ENCODE data around the gene FMN2. TPM values are rescaled to one million over a fixed set of nuclear protein-coding genes. Genes with fewer than 3 reads are reported as not detected.
A peak's percentile ranks its signal among the peaks of the same experiment; 100 is the strongest.
"Not testable (repeated sequence)": the region's sequence is repeated elsewhere in the genome, so short reads cannot be mapped to it uniquely, and the experiment has no call there.

Gene FMN2
- total and polyA plus RNA-seq, 2 donors (not counting 1 experiment from before 2014, with no cell fraction given) = 8.0 to 13.7 TPM

DNA sequence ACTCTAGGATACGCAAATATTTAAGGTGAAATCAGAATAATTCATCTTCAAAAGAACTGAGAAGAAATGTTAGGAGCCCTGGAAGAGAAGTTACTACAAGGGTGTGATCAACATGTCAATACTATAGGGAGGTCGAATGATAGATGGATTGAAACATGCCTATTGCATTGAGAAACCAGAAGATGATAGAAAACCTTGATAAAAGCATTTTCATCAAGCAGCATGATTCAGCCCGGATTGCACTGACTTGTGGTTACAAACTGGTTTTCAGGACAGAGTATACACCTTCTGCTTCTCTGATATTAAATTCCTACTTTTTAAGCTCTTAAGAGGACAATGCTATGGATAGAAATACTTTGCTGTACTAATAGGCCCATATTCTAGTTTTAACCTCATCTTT, 164.2 kb downstream of the FMN2 start:
- Histone ChIP-seq H2AFZ (ENCODE audit: low read length) (no peak overlapping the region), H4K20me1 (ENCODE audit: control insufficient read depth, extremely low read depth, insufficient read depth, low read length) (no peaks in the 10 kb centered on the region), H3K9ac (ENCODE audit: insufficient read depth, low read length) (no peak overlapping the region), H3K36me3 (ENCODE audit: control insufficient read depth, insufficient read depth, low read length) (no peaks in the 10 kb centered on the region), H3K79me2 (ENCODE audit: control insufficient read depth, insufficient read depth, low read length) (peaks cover 5% of the 10 kb centered on the region), H3K4me1 (ENCODE audit: control insufficient read depth, extremely low read depth, insufficient read depth, low read length) (peaks cover 6% of the 10 kb centered on the region), H3K27me3 (ENCODE audit: control insufficient read depth, insufficient read depth, low read length) (no peaks in the 10 kb centered on the region), H3K27ac (ENCODE audit: insufficient read depth, low read length) (no peak overlapping the region), H3K9me3 (ENCODE audit: control insufficient read depth, insufficient read depth, low read depth, low read length) (no peaks in the 10 kb centered on the region), H3K4me2 (ENCODE audit: extremely low read depth, insufficient read depth, low read length) (no peak overlapping the region), H3K4me3 (replicated peaks in 1 of 4; ENCODE audit: control extremely low read depth in 1 of 4, insufficient read depth in 1 of 4, low read depth in 3 of 4, low read length in 4 of 4) (no peak overlapping the region)
- DNase-seq (ENCODE audit: low read depth in 2 of 2) = peak in 1 of 2 donors; percentile 31
- no peak for TF ChIP-seq EZH2 (IDR thresholded peaks at IDR 0.05; ENCODE audit: low read length, missing control alignments)
- TF ChIP-seq, protein P1, sequence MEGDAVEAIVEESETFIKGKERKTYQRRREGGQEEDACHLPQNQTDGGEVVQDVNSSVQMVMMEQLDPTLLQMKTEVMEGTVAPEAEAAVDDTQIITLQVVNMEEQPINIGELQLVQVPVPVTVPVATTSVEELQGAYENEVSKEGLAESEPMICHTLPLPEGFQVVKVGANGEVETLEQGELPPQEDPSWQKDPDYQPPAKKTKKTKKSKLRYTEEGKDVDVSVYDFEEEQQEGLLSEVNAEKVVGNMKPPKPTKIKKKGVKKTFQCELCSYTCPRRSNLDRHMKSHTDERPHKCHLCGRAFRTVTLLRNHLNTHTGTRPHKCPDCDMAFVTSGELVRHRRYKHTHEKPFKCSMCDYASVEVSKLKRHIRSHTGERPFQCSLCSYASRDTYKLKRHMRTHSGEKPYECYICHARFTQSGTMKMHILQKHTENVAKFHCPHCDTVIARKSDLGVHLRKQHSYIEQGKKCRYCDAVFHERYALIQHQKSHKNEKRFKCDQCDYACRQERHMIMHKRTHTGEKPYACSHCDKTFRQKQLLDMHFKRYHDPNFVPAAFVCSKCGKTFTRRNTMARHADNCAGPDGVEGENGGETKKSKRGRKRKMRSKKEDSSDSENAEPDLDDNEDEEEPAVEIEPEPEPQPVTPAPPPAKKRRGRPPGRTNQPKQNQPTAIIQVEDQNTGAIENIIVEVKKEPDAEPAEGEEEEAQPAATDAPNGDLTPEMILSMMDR (conservative IDR thresholded peaks at IDR 0.05 in 1 of 2, IDR thresholded peaks at IDR 0.05 in 1 of 2; ENCODE audit: low read depth in 1 of 2, low read length in 2 of 2) = no peak

DNA sequence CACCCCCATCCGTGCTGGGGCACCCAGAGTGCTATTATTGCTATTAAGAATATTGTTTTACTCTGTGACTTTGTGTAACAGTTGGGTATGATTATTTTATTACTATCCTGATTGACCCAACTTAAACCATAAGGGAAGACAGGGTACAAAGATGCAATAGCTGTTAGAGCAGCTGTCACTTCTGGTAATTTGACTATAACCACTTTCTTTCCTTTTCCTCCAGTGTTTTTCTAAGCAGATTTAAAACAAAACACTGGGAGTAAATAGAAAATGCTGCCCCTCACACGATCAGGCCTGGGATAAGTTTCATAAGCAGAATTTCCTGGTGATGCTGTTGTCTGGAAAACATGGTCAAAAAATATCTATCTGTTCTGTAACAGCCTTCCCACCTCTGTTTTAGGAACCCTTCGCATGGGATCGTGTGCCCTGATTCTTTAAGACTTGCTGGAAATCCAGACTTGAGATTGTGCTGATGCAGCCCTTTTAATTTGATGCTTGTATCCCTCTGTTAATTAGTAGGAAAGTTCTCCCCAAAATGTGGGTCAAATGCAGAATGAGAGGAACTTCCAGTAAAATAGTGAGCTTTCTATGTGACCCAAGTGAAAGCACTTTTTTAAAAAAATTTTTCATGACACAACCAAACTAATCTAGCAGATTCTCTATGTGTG, 165.3 kb downstream of the FMN2 start:
- no peaks in the 10 kb centered on the region for H3K36me3 ChIP-seq (ENCODE audit: control insufficient read depth, insufficient read depth, low read length)
- no peak overlapping the region for H3K27ac ChIP-seq (ENCODE audit: insufficient read depth, low read length)
- DNase-seq (ENCODE audit: low read depth in 2 of 2) = no peak
- TF ChIP-seq, protein P1 (conservative IDR thresholded peaks at IDR 0.05 in 1 of 2, IDR thresholded peaks at IDR 0.05 in 1 of 2; ENCODE audit: low read depth in 1 of 2, low read length in 2 of 2) = no peak
- no peak for TF ChIP-seq EZH2 (IDR thresholded peaks at IDR 0.05; ENCODE audit: low read length, missing control alignments)
- H3K9me3 ChIP-seq (ENCODE audit: control insufficient read depth, insufficient read depth, low read depth, low read length) = no peaks in the 10 kb centered on the region
- H2AFZ ChIP-seq (ENCODE audit: low read length) = no peak overlapping the region
- H3K9ac ChIP-seq (ENCODE audit: insufficient read depth, low read length) = no peak overlapping the region
- no peak overlapping the region for H3K4me3 ChIP-seq (replicated peaks in 1 of 4; ENCODE audit: control extremely low read depth in 1 of 4, insufficient read depth in 1 of 4, low read depth in 3 of 4, low read length in 4 of 4)
- H3K27me3 ChIP-seq (ENCODE audit: control insufficient read depth, insufficient read depth, low read length) = no peaks in the 10 kb centered on the region
- no peaks in the 10 kb centered on the region for H4K20me1 ChIP-seq (ENCODE audit: control insufficient read depth, extremely low read depth, insufficient read depth, low read length)
- no peak overlapping the region for H3K4me2 ChIP-seq (ENCODE audit: extremely low read depth, insufficient read depth, low read length)
- H3K4me1 ChIP-seq (ENCODE audit: control insufficient read depth, extremely low read depth, insufficient read depth, low read length) = peaks cover 6% of the 10 kb centered on the region
- H3K79me2 ChIP-seq (ENCODE audit: control insufficient read depth, insufficient read depth, low read length) = peaks cover 5% of the 10 kb centered on the region

DNA sequence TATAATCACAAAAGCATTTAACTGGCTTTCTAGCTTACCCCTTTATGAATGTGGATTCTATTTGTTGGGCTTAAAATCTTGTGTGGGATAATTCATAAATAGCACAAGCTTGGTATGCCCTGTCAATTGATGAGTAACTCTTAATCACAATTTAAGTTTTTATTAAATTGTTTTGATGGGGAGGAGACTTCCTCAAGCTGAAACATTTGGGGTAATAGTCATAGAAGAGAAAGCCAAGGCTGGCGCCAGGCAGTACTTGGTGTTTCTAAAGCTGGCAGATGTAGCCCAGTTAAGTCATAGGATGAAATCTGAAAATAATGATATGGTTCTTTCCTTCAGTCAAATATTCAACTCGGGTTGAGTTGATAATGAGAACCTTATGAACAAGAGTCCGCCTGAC, 167.2 kb downstream of the FMN2 start:
- Histone ChIP-seq H3K27ac (ENCODE audit: insufficient read depth, low read length) (no peak overlapping the region), H3K9me3 (ENCODE audit: control insufficient read depth, insufficient read depth, low read depth, low read length) (no peaks in the 10 kb centered on the region), H2AFZ (ENCODE audit: low read length) (no peak overlapping the region), H3K36me3 (ENCODE audit: control insufficient read depth, insufficient read depth, low read length) (no peaks in the 10 kb centered on the region), H3K9ac (ENCODE audit: insufficient read depth, low read length) (no peak overlapping the region), H3K4me3 (replicated peaks in 1 of 4; ENCODE audit: control extremely low read depth in 1 of 4, insufficient read depth in 1 of 4, low read depth in 3 of 4, low read length in 4 of 4) (no peak overlapping the region), H3K4me2 (ENCODE audit: extremely low read depth, insufficient read depth, low read length) (no peak overlapping the region), H3K27me3 (ENCODE audit: control insufficient read depth, insufficient read depth, low read length) (no peaks in the 10 kb centered on the region), H4K20me1 (ENCODE audit: control insufficient read depth, extremely low read depth, insufficient read depth, low read length) (no peaks in the 10 kb centered on the region), H3K79me2 (ENCODE audit: control insufficient read depth, insufficient read depth, low read length) (peaks cover 2% of the 10 kb centered on the region), H3K4me1 (ENCODE audit: control insufficient read depth, extremely low read depth, insufficient read depth, low read length) (peaks cover 6% of the 10 kb centered on the region)
- DNase-seq (ENCODE audit: low read depth in 2 of 2) = peak; percentile 51 to 94
- no peak for TF ChIP-seq EZH2 (IDR thresholded peaks at IDR 0.05; ENCODE audit: low read length, missing control alignments)
- TF ChIP-seq, protein P1 (conservative IDR thresholded peaks at IDR 0.05 in 1 of 2, IDR thresholded peaks at IDR 0.05 in 1 of 2; ENCODE audit: low read depth in 1 of 2, low read length in 2 of 2) = no peak

DNA sequence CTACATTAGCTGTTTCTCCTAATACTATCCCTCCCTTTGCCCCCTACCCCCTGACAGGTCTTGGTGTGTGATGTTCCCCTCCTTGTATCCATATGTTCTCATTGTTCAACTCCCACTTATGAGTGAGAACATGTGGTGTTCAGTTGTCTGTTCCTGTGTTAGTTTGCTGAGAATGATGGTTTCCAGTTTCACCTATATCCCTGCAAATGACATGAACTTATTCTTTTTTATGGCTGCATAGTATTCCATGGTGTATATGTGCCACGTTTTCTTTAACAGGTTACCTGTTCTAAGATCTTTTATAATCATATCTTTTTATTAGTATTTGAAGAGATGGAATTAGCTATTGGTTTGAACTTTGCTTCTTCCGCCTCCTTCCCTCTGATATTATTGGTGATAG, 172.8 kb downstream of the FMN2 start:
- not testable (repeated sequence) for H3K9me3 ChIP-seq (ENCODE audit: control insufficient read depth, insufficient read depth, low read depth, low read length); DNase-seq (ENCODE audit: low read depth in 2 of 2); H3K27ac ChIP-seq (ENCODE audit: insufficient read depth, low read length); H3K36me3 ChIP-seq (ENCODE audit: control insufficient read depth, insufficient read depth, low read length); H3K4me3 ChIP-seq (replicated peaks in 1 of 4; ENCODE audit: control extremely low read depth in 1 of 4, insufficient read depth in 1 of 4, low read depth in 3 of 4, low read length in 4 of 4); H2AFZ ChIP-seq (ENCODE audit: low read length); H3K79me2 ChIP-seq (ENCODE audit: control insufficient read depth, insufficient read depth, low read length); H3K9ac ChIP-seq (ENCODE audit: insufficient read depth, low read length); H3K27me3 ChIP-seq (ENCODE audit: control insufficient read depth, insufficient read depth, low read length); H3K4me1 ChIP-seq (ENCODE audit: control insufficient read depth, extremely low read depth, insufficient read depth, low read length); H3K4me2 ChIP-seq (ENCODE audit: extremely low read depth, insufficient read depth, low read length); H4K20me1 ChIP-seq (ENCODE audit: control insufficient read depth, extremely low read depth, insufficient read depth, low read length)
